Skeletal muscle cell (primary cell): Measurements from ENCODE around the gene MIGA2.

Experiments used
- DNase-seq: peaks from one replicate; pipeline ENCODE4 v3.0.0-alpha.2; 2010; ENCODE audit warnings: low read depth
- H3K4me3 ChIP-seq: 2 replicates; pipeline ENCODE4 v1.5.1; 2011; ENCODE audit warnings: low read depth, mild to moderate bottlenecking, control low read depth, low read length, moderate library complexity

The MIGA2 gene

DNA sequence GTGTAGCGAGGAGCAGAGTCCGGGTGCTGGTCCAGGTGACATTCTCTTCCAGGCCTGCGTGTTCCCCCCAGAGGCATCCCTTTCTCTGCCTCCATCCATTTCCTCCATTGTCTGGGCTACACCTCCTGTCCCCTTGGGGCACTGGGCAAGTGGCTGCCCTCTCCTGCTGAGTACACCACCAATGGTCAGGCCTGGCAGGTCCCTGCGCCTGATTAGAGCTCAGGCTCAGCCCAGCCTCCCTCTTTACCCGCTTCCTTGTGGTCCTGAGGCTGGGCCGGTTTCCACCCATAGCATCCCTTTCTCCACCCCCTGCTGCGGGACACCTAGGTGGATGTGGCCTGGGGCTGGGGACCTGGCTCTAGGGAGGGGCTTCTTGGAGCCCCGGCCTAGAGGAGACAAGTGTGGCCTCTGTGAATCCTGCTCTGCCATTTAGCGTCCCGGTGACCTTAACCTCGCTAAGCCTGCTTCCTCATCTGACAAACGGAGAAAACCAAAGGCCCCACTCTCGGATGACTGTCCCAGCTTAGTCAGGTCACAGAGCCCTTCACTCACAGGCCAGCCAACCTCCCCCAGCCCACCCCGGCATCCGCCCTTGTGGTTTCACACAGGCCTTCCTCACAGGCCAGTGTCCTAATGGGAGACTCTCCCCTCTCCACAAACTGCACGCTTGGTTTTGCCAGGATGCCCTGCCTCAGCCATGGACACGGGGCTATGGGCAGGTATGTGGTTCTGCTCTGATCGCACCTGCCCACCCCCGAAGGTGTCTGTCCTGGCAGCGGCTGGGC lies 57.4 kb downstream of the MIGA2 start:
- H3K4me3 ChIP-seq = no peak overlapping the region
- DNase-seq = no peak

DNA sequence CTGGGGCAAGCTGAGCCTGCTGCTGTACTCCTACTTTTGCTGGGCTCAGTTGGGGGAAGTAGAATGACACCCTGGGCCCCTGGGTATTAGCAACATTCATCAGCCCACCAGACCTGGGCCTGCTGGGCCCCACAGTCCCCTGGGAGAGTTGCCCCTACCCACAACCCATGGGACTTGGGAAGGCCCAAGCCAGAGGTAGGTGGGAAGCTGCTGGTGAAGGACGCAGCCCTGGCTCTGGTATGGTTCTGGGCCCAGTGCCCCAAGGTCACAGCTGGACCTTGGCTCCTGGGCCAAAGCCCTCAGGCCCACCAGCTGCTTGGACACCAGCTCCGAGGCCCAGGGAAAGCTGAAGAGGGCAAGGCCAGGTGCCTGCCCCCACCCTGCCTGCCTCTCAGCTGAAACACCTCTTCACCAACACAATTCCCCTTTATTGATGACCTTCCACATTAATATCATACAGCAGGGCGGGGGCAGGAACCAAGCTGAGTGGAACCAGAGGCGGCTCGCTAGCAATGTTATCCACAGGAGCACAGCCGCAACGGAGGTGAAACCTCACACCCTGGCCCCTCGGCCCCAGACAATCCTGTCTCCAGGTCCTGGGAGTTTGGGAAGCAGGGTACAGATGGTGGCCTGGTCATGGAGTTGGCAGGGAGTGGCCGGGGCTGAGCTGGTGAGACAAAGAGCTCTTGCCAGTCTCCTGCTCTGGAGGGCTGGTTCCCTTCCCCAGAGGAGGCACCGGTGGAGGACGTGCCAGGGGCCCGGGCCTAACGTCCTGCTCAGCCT lies 58.2 kb downstream of the MIGA2 start:
- DNase-seq = no peak

DNA sequence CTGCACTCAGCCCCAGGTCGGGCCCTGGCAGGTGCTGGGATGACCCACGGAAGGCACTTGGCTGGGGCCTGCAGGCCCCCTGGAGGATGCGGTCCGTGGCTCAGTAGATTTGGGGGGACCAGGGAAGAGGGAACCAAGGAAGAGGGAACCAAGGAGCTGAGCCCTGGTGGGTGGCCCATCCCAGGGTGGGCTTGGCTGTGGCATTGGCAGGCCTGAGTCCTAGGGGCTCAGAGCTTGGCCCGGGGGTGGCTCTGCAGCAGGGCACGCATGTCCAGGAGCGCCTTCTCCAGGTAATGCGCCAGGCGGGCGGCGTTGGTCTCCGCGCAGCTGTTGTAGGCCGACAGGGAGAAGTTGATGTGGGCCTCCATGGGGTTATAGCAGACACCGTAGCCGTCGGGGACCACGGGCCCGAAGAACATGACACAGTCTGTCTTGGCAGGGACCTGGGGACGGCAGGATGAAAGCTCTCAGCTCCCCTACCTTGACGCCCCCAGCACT lies 58.8 kb downstream of the MIGA2 start:
- H3K4me3 ChIP-seq = no peak overlapping the region
- DNase-seq = no peak

More for the DNA sequence above, 58.2 kb downstream of the MIGA2 start:
- no peak overlapping the region for H3K4me3 ChIP-seq

DNA sequence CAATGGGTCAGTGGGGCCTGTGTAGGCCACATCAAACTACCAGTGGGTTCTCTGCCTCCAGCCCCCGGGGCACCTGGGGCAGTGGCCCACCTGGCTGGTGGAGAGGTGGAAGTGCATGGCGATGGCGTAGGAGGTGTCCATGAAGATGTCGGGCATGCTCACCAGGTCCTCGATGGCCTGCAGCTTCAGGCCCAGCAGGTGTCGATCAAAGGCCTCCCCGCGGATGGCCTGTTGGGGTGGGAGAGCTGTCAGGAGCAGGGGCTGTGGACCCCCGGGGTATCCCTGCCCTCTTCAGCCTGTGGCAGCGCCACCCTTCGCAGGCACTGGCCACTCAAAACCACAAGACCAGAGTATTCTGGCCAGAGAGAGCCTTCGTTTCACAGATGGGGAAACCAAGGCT lies 59.5 kb downstream of the MIGA2 start:
- H3K4me3 ChIP-seq = no peak overlapping the region
- no peak for DNase-seq

GRCh38 chr9:129097671-129098306 lies 61.4 kb downstream of the MIGA2 start:
- no peak overlapping the region for H3K4me3 ChIP-seq
- no peak for DNase-seq

GRCh38 chr9:129098328-129098727 lies 61.9 kb downstream of the MIGA2 start:
- DNase-seq = no peak
- H3K4me3 ChIP-seq = no peak overlapping the region

GRCh38 chr9:129100383-129101169 lies 64.2 kb downstream of the MIGA2 start:
- no peak for DNase-seq
- H3K4me3 ChIP-seq = no peak overlapping the region

DNA sequence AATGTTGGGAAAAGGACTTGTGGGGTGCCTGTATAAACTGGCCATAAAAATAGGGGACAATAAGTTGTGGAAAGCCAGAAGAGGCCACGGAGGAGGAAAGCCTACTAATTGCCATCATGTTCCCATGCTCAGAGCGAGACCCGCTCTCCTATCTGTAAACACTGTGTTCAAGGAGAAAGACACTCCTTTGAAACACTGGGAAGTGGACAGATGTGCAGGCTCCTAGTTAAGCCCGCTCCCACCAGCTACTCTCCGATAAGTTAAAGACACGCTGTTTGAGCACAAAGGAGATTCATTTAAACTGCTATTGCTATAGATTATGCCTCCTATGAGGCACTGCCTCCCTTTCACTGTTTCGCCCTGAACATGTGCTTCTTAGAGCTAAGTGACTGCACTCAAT lies 64.9 kb downstream of the MIGA2 start:
- no peak for DNase-seq

GRCh38 chr9:129102095-129102525 lies 65.7 kb downstream of the MIGA2 start:
- DNase-seq = no peak

More for the DNA sequence above, 64.9 kb downstream of the MIGA2 start:
- H3K4me3 ChIP-seq = no peak overlapping the region

GRCh38 chr9:129102791-129103594 lies 66.6 kb downstream of the MIGA2 start:
- no peak overlapping the region for H3K4me3 ChIP-seq
- DNase-seq = peak; percentile 4

More at GRCh38 chr9:129102095-129102525, 65.7 kb downstream of the MIGA2 start:
- no peak overlapping the region for H3K4me3 ChIP-seq

GRCh38 chr9:129103595-129103965 lies 67.2 kb downstream of the MIGA2 start:
- DNase-seq = no peak
- H3K4me3 ChIP-seq = no peak overlapping the region

DNA sequence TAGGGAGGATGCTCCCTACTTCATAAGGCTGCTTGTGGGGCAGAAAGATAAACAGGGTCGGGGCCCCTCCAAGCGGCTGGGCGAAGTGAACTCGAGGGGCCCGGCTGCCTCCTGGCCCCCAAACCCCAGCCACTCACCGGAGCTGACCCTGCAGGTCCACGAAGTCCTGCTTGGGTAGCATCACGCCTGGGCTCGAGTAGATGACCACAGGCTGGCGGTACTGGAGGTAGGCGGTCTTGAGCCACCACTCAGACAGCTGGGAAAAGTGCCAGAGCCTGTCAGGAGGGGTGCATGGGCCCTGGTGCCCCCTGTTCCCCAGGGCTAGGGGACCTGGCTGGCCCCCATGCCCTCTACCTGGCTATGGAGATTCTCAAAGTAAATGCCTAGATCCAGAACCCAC lies 67.6 kb downstream of the MIGA2 start:
- H3K4me3 ChIP-seq = no peak overlapping the region
- DNase-seq = no peak

DNA sequence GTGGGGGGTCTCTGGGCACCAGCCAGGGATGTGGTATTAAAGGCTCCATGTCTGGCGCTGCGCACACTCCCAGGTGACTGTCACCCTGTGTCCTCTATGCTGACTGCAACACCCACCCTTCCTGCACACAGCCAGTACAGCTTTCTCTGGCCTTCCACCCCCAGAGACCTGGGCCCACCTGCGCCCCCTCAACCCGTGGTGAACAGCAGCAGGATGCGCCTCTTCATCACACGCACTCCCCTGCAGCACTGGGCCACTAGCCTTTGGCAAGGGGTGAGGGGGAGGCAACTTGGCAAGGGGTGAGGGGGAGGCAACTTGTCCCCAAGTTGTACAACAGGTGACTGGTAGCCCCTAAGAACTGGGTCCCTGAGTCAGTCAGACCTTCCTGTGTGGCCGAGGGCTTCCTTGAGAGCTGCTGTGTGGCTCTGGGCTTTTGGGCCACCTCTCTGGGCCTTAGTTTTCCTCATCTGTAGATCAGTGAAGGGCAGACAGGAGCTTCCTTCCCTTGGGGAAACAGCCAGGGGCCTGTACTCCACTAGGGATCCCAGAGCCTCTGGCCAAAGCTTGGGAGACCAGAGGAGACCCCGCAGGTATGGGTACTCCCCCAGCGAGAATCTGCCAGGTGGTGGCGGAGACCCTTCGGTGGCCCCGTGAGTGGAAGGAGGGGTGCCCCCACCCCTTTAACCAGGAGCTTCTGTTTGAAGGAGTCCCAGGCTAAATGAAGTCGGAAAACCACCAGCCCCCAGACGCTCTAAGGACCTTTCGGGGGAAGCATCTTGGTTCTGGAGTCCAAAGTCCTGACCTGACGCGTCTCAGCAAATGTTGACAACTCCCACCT lies 69.7 kb downstream of the MIGA2 start:
- no peak for DNase-seq
- H3K4me3 ChIP-seq = no peak overlapping the region

GRCh38 chr9:129107651-129108050 lies 71.2 kb downstream of the MIGA2 start:
- no peak for DNase-seq
- H3K4me3 ChIP-seq = no peak overlapping the region

DNA sequence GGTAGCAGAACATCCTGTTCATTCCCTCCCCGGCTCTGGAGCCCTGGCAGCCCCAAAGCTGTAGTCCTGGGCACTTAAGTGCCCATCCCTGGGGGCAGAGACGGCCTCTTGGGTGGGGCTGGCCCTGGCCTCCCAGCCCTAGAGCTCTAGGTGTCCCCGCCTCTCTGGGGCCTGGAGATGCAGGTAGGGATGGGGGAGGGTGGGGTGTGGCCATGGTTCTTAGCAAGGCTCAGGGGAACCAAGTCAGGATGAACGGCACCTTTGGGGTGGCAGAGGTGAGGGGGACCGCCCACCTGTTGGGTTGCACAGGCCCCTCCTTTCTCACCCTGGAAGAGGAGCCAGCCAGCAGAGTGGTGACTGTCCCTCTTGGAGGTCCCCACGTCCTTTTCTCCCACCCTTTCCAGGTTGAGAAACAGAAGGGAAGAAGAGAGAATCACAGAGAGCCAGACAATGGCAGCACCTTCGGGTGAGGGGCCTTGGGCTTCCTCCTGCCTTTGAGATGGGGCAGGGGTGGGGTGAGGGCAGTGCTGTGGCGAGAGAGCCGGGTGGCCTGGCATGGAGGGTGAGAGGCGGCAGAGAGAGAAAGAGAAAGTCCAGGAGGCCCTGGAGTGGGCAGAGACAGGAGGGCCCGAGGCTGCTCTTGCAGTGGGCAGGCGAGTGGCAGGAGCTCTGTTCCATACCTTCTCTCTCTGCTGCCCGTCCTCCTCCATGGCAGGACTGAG lies 71.8 kb downstream of the MIGA2 start:
- H3K4me3 ChIP-seq = no peak overlapping the region
- no peak for DNase-seq

DNA sequence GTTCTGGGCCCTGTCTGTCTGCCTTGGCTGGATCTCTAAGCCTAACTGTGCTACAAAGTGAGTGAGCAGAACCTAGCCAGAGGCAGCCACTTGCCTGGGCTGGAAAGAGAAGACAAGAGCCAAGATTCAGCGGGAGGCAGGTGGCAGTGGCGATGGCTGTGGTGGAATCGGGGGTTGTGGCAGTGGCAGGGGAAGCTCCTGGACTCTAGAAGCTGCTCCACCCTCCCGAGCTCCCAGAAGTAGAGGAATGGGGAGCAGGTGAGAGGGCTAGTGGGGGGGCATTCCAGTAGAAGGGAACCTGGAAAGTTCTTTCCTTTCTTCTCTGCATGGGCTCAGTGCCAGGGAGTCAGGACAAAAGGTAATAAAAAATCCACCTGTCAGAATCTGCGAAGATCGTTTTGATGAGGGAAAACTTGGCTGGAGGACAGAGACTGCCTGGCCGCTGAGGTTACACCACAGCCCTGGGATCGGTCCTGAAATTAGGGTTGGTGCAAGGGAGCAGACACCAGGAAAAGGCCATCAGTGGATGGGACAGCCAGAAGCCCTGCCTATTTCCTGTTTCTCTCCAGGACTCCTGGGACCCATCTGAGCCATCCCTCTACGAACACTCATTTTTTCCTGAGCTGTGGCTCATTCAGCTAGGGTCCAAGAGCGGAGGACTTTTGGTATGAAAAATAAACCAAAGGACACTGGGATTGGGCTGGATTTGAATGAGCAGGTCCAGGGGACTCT lies 72.5 kb downstream of the MIGA2 start:
- no peak overlapping the region for H3K4me3 ChIP-seq

GRCh38 chr9:129109537-129109903 lies 73.1 kb downstream of the MIGA2 start:
- peak overlapping the region; percentile 89 for H3K4me3 ChIP-seq
- DNase-seq = no peak

More for the DNA sequence above, 72.5 kb downstream of the MIGA2 start:
- no peak for DNase-seq
